GM21529 (cell line): ENCODE measurements around the gene TENT5C.

ENCODE experiments used
- ATAC-seq: cut with Tn5 transposase; IDR thresholded peaks from one replicate; pipeline ENCODE4 v1.9.1; 2021; ENCODE audit not compliant: unreplicated experiment

TENT5C gene

GRCh38 chr1:117572546-117572945 is 33.3 kb upstream of the TENT5C start:
- ATAC-seq, result no peak

GRCh38 chr1:117573386-117574023 is 32.3 kb upstream of the TENT5C start:
- ATAC-seq, result no peak

GRCh38 chr1:117574161-117574835 is 31.6 kb upstream of the TENT5C start:
- no peak for ATAC-seq

GRCh38 chr1:117575586-117576225 is 30.1 kb upstream of the TENT5C start:
- no peak for ATAC-seq

GRCh38 chr1:117576236-117576635 is 29.6 kb upstream of the TENT5C start:
- ATAC-seq, result no peak

GRCh38 chr1:117577191-117577885 is 28.5 kb upstream of the TENT5C start:
- no peak for ATAC-seq

- no peak for ATAC-seq
Observed at GRCh38 chr1:117578466-117578865, 27.4 kb upstream of the TENT5C start.

GRCh38 chr1:117579221-117579906 is 26.5 kb upstream of the TENT5C start:
- no peak for ATAC-seq

GRCh38 chr1:117580436-117580835 is 25.4 kb upstream of the TENT5C start:
- ATAC-seq, result no peak

- ATAC-seq, result no peak
Observed at GRCh38 chr1:117580882-117581281, 25.0 kb upstream of the TENT5C start.

- no peak for ATAC-seq
Observed at GRCh38 chr1:117581391-117581943, 24.4 kb upstream of the TENT5C start.

- no peak for ATAC-seq
Observed at GRCh38 chr1:117582451-117582850, 23.4 kb upstream of the TENT5C start.

- no peak for ATAC-seq
Observed at GRCh38 chr1:117583247-117583646, 22.6 kb upstream of the TENT5C start.

- no peak for ATAC-seq
Observed at GRCh38 chr1:117584181-117584580, 21.7 kb upstream of the TENT5C start.

- no peak for ATAC-seq
Observed at GRCh38 chr1:117585086-117585485, 20.8 kb upstream of the TENT5C start.

- no peak for ATAC-seq
Observed at GRCh38 chr1:117586337-117586736, 19.5 kb upstream of the TENT5C start.

GRCh38 chr1:117586747-117587498 is 18.9 kb upstream of the TENT5C start:
- ATAC-seq, result no peak

- ATAC-seq, result no peak
Observed at GRCh38 chr1:117587499-117588356, 18.1 kb upstream of the TENT5C start.

- no peak for ATAC-seq
Observed at GRCh38 chr1:117589544-117589943, 16.3 kb upstream of the TENT5C start.
